GM11168 (cell line): ENCODE measurements around the gene RYR3.

Experiments
- in situ Hi-C: fragments of 300-500 bp; cut with MboI; formaldehyde crosslinking; loops from one replicate; pipeline ENCODE4 v1.12.0; 2022; ENCODE audit warnings: low sequenced_read_pairs; ENCODE audit not compliant: unreplicated experiment

Gene RYR3

DNA sequence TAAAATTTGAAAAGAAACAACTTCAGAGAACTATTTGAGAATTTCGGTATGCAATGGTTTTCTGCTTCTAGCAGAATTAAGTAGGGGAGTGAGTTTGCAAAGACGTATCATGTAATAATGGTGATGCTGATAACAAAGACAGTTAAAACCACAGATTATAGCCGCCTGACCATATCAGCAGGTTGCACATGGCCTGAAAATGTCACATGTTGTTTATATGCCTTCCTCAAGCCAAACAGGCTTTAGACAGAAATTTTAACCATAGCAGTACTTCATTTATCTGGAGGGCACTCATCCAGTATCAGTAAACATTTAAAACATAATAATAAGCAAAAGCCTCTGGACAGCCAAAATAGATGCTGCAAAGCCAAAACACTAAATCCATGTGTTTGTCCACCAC is 131.7 kb downstream of the RYR3 start:
- in situ Hi-C loops: no loop called here

DNA sequence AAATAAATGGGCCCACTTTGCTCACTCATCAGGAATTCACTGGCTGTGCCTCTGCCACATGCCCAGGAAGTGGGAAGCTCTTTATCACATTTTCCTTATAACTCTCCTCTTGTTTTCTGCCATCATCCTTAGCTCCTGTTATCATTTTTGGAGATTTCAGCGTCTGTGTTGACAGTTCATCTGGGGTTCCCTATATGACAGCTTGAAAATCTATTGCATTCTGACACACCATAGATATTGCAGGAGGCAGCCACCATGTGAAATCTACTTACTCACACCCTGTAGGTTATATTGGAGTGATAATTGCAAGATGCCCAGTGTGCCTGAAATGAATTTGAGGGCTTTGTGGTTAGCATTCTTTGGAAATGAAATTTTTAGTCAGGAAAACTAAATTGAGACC is 132.9 kb downstream of the RYR3 start:
- in situ Hi-C loops: no loop called here

DNA sequence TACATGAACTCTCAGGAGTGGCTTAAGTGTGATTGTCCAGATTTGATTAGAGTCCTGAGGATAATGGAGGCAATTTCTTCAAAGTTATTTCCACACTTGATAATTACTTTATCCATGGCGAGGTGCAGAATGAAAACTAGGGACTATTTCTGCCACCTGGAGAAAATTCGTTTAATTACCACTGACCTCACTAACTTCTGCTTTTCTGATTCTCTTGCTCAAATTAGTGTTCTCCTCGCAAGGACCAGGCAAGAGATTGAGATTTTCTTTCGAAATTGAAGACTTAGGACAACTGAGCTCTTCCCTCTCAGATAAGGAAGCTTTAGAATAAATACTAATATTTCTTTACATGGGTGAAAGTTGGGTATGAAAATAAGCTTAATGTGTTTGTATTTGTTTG is 135.2 kb downstream of the RYR3 start:
- in situ Hi-C loops: no loop called here

DNA sequence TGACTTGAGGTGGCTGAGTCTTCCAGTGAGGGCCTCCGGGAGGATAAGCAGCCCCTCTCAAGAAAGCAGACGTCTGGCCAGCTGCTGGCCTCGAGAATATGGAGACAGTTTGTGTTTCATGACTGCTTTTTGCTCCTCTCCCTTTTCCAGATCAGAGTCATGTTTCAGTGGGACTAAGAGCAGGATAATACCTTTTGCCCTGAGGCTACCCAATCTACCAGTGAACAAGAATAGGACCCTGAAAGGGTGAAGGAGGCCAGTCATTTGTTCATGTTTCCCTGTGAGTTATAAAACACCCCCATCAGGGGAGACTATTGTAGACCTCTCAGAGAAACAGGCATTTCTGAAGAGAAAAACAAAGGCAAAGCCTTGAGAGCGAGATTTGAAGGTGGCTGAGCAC is 137.4 kb downstream of the RYR3 start:
- in situ Hi-C loops: no loop called here

DNA sequence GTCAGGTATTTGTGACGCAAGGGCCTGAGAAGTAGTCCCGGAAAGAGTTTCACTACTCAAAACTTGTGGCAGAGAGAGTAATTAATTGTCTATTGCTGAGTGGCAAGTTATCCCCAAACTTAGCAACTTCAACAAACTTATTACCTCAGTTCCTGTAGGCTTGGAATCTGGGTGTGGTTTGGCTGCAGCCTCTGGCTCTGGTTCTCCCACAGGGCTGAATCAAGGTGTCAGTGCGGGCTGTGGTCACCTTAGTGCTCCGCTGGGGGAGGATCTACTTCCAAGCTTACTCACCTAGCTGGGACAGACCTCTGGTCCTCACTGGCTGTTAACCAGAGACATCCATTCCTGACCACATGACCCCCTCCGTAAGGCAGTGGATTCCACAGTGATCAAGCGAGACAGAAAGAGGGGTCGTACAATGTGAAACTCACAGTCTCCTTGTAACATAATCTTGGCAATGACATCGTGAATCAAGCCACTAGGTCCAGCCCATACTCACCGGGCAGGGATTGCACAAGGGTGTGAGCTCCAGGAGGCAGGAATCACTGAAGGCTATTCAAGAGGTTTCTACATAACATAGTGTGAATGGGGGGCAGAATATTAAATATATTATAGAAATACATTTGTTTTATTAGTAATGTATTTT is 138.3 kb downstream of the RYR3 start:
- in situ Hi-C loops: no loop called here

DNA sequence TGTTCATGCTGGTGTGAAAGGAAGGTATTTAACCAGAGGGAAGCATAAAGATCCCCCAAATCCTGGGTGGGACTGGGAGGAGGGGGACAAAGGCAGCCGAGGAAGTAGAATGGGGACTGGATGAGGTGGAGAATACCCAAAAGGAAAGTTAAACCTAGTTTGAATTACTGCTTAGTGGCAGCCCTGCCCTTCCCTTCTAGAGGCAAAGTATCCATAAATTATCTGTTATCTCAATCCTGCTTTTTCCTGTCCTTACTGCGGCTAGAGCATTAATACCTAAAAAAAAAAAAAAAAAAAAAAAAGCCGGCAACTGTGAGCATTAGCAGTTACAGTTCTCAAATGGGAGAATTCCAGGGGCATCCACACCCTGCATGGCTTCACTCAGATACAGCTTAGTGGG is 139.0 kb downstream of the RYR3 start:
- in situ Hi-C loops: no loop called here

DNA sequence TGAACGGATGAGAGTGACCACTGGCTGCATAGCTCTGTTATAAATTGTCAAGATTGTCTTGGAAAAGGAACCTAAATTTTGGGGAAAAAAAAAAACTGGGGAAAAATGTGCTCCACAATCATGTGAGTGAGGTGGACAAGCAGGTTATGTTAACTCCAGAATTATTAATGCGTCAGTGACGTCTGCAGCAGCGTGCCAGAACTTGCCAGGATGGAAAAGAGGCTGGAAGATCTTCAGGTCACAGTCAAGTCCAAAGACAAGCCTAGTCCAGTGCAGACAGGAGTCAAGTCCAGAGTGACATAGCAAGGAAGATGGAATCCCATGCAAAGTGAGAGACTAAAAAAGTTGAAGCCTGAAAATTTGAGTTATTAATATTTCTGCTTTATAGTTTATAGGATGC is 140.6 kb downstream of the RYR3 start:
- in situ Hi-C loops: no loop called here

DNA sequence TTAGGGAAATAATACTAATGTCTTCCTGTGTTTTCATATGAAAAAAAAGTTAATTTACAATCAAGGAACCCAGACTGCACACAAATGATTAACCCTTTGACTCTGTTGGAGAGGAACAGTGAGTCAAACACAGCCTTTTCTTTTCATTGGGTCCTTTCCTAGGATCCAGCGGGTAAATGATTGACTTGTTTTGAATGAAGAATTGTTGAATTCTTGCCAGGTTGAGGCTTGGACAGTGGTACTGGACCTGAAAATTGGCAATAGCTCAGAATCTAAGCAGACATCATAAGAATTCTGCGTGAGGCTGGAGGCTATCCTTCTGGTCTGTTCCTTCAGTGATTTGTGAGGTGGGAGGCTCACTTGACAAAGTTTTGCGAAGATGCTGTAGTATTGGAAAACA is 143.0 kb downstream of the RYR3 start:
- in situ Hi-C loops: no loop called here

DNA sequence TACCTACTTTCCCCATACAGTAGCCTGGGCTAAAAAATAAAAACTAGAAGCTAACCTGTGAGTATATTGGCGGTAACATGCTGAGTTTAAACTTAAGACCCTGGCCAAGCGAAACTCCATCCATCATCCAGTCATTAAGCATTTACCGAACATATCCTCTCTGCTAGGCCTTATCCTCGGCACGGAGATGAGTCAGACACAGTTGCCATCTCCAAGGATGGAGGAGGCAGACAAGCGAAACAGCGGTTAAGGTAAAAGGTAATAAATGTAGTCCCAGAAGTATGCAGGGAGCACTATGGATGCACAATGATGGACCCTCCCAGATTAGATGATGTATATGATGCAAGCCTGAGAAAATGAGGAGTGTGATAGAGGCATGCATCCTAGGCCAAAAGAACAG is 143.6 kb downstream of the RYR3 start:
- in situ Hi-C loops: no loop called here

DNA sequence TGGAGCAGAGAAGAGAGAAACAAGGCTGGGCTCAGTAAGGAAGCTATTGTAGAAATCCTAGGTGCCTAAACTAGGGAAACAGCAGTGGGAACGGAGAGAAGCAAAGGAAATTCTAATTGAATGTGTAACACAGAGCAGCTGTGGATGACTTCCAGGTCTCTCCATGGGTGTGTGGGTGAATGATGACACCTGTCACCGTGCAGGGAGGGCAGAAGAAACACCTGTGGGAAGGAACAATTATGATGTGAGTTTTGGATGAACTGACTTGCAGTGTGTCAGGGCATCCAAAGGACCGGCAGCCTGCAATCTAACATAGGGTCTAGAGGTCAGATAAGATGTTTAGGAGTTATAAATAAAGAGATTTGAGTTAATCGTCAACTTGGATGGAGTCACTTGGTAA is 144.2 kb downstream of the RYR3 start:
- in situ Hi-C loops: no loop called here

DNA sequence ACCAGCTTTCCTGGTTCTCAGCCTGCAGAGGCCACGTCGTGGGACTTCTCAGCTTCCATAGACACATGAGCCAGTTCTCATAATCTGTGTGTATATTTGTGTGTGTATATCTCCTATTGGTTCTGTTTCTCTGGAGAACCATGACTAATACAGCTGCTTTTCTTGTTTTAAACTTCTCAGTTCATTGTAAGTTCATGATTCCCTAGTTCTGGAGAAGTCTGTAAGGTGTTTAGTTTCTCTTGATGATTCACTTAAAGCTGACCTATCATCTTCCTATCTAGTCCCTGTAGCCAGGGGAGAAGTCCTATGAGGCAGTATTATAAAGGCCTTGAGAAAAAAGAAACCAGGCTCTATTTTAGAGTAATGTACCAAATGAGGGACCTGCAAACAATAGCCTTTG is 147.7 kb downstream of the RYR3 start:
- in situ Hi-C loops: no loop called here

DNA sequence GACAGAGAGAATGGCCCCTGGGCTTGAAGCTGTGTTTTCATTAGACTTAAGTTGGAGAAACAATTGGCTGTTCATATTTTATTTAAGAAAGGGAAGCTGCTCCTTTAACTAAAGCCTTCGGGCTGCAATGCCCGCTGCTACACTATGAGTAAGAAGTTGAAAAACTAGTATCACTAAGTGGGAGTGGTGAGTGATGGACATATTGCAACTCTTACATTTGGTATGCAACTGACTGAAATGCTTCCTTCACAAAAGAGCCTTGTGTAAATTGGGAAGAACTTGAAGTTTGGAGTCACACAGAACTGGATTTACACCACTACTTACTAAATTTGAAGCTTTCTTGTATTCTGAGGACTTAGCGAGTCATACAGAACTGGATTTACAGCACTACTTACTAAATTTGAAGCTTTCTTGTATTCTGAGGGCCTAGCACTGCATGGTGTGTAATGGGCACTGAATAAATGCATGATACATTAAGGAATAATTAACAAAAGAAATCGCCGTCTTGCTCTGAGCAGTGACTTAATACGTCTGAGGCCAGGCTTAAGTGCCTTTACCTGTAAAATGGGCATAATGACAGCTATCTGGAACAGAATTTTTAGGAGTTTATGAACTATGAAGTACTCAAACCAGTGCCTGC is 149.5 kb downstream of the RYR3 start:
- in situ Hi-C loops: no loop called here

DNA sequence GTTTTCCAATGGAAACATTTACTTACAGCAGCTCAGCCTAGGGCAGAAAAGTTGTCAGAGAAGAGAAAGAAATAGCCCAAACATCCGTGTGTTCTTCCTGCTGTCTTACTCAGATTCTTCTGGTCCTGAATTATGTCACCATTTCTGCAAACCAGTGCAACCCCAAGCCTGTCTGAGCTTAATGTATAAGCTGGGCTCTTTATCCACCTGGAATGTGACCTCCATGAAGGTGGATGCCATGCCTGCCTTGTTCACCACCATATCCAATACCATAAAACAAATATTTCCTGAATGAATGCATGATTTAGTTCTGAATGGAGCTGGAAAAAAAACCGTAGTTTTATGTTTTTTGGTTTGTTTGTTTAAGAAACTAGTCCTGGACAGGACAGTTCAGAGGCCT is 150.9 kb downstream of the RYR3 start:
- in situ Hi-C loops: no loop called here

DNA sequence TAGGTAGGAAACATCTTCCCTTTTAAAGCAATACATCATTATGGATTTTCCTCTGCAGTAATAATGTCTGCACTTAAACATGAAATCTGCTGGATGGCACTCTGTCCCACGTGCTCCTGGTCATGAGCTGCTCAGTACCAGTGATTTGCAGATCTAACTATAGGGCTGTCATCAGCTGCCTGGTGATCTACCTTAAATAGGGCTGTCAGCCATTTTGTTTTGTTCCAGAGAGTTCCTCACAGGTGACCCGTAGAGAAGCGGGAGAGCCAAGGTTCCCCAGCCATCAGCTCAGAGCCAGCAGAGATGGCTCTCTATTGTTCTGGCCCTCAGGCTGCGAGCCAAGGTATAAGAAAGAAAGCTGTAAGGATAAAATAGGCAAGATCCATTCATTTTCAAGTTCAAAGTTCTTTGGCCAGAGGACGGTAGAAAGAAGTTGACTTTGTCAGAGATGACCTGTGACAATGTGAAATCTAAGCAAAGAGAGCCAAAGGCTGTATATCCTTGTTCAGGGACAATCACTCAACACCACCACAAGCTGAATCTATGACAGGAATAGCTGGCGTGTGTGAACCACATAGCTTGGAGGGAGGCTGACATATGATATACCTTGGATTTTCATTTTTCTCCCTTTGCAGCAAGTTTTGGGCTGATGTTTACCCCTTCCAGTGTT is 156.5 kb downstream of the RYR3 start:
- in situ Hi-C loops: no loop called here

DNA sequence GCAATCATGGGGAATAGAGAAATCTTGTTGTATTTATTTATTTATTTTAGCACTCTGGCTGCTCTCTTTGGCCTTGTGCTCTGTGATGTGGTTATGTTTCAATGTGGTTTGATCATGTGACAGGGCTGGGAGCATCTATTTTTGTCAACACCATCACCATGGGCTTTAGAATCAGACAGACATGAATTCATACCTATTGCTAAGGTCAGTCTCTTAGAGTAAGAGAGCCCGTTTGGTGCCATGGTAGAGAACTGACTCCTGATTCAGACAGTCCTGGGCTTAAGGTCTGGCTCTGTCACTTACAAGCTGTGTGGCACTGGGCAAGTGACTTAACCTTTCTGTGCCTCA is 157.0 kb downstream of the RYR3 start:
- in situ Hi-C loops: no loop called here

DNA sequence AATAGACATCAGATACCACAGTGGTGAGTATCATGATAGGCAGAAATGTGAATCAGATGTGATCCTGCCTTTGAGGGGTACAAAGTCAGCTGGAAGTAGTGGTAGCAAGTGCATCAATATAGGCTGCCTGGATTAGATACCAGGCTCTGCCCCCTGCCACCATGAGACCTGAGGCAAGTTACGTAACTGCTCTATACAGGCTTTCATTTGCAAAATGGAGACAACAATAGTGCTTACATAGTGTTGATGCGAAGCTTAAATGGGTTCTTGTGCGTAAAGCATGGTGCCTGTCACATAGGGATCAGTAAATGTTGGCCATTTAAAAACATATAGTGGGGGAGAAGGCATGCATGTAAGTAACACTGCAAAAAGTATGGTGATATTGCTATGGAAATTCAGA is 158.0 kb downstream of the RYR3 start:
- in situ Hi-C loops: no loop called here

DNA sequence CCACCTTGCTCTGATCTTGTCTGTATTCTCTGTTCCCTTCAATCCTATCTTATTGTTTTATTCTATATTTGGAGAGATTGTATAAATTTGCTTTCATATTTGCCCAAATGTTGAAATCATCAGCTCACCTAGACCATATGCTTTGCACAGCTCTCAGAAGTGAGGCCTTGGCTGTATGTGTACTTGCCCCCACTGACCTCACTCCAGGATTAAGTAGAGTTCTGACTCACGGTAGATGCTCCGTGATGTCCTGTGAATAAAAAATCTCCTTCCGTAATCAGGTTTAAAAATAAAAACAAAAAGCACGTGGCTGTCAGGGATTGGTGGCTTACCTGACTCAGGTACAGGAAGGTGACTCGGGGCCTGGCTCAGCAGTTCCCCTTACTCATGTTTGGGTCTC is 162.2 kb downstream of the RYR3 start:
- in situ Hi-C loops: no loop called here

DNA sequence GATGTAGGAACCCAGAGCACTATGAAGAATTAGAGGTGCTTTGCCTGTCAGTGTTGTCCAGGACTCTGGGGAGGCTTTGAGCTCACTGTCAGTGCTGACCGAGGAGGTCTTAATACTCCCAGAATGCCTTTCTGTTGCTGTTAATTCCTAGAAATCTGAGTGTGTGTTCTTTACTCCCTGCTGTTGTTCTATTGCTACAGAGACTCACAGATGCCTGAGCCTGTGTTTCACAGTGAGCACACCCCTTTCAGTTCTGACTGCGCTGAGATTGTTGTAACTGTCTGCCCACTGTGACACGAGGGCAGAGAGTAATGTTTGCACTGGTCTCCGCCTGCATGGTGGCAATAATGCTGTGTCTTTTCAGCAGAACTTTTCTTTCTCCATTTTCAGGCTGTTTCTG is 162.9 kb downstream of the RYR3 start:
- in situ Hi-C loops: no loop called here

DNA sequence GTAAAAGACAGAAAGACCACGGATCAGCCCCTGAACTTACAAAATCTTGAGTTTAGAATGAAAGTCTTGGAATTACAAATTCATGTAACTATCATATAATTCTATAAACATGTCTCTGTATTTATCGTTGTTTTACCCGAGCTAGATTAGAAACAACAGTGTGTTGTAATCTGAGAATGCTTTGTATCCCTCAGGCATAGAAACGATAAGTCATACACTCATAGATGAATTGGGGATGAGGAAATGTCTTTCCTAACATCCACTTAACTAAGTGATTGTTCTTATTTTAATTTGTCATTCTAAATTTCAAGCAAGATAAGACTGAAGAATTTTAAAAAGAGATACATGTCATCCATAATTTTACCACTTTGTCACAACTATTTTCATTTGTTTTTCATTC is 165.3 kb downstream of the RYR3 start:
- in situ Hi-C loops: no loop called here

DNA sequence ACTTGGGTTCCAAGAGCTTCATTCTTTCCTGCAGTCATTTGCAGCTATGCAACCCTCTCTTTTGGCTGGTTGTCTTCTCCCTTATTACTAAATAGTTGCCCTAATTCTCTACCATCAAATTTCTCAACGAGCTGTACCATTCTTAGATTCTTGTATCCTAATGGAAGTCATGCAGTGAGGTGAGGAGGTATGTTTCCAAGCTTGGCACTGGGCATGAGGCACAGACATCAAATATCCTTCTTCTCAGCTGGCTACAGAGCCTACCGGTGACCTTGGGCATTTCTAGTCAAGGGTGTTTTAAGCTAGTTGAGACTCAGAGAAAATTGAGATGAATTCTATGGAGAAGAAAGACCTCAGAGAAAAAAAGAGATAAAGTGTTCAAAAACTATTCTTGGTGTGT is 166.1 kb downstream of the RYR3 start:
- in situ Hi-C loops: no loop called here

DNA sequence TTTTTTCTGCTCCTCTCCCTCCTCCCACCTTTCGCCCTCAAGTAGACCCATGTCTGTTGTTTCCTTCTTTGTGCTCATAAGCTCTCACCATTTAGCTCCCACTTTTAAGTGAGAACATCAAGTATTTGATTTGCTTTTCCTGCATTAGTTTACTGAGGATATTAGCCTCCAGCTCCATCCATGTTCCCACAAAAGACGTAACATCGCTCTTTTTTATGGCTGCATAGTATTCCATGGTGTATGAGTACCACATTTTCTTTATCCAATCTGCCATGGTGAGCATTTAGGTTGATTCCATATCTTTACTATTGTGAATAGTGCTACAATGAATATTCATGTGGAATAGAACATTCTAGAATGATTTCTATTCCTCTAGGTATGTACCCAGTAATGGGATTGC is 178.6 kb downstream of the RYR3 start:
- in situ Hi-C loops: no loop called here

DNA sequence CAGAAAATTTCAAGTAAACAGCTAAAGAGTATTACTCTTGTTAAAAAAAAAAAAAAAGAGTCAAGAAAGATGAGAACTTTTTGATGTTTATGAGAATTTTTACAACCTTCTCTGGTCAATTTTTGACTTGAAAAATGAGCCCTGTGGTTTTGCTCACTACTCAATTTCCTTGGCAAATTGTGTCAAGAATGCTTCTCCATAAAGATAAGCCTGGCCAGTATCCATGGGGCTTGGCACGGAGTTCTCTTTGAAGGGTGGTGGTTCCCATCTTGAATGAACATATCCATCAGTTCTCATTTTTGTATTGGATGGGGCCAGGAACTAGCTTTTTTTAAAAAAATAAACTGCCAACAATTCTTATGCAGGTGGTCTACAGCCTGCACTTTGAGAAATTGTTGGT is 179.9 kb downstream of the RYR3 start:
- in situ Hi-C loops: no loop called here
